ENCODE results near the gene SYTL3. TPM values are rescaled to one million over a fixed set of nuclear protein-coding genes. Genes with fewer than 3 reads are reported as not detected.

SYTL3 gene
- total and polyA plus RNA-seq, 2 of the 8 experiments (the other 6 are each of a cell fraction or from before 2014, with no cell fraction given), result 0.27 to 0.99 TPM

DNA sequence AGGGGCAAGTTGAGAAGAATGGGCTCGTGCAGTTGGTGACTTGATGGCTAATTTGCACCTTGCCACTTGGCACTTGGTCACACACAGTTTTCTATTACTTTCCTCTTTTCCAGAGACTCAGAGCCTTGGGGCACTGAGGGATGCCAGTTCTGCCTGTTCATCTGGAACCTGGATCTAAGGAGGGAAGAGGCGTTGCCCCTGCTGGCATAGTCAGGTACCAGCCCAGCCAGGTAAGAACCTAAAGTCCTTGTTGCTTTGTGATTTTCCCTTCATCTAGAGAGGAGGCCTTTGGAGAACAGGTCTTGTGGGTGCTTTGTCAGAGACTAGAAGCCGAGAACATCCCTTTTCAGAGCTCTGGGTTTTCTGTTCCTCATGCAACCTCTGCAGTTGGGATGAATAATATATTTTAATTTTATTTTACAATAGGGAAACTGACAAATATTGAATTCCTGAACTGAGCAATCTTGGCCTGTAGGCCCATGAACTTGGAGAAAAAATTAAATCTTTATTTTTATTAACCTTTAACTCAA lies 11.4 kb downstream of the SYTL3 start:
- Histone ChIP-seq H4K5ac (ENCODE audit: insufficient read length, low read depth, low read length) (no peak overlapping the region), H3K4me3 (ENCODE audit: extremely low read depth in 1 of 4, insufficient read depth in 2 of 4, low read depth in 3 of 4, low read length in 4 of 4) (no peak overlapping the region), H2BK20ac (ENCODE audit: low read length) (no peak overlapping the region), H2BK5ac (ENCODE audit: low read depth, low read length) (no peak overlapping the region), H2AK5ac (ENCODE audit: low read depth, low read length) (no peak overlapping the region), H3K27me3 (replicated peaks in 1 of 4; ENCODE audit: control insufficient read depth in 3 of 4, extremely low read depth in 1 of 4, insufficient read depth in 3 of 4, low read length in 3 of 4) (no peaks in the 10 kb centered on the region; a peak in 1 of 7 replicates), H3K79me1 (ENCODE audit: low read depth, low read length) (no peaks in the 10 kb centered on the region), H2BK12ac (ENCODE audit: low read depth, low read length) (no peak overlapping the region), H3K4me2 (ENCODE audit: insufficient read depth in 1 of 2, low read depth in 2 of 2, low read length in 2 of 2) (no peak overlapping the region), H3K27ac (ENCODE audit: low read depth, low read length) (no peak overlapping the region), H3K23me2 (ENCODE audit: low read depth, low read length) (no peaks in the 10 kb centered on the region), H3K56ac (replicated peaks; ENCODE audit: insufficient read length, low read depth, low read length) (no peak overlapping the region), H2AFZ (ENCODE audit: low read length) (no peak overlapping the region), H3K18ac (ENCODE audit: extremely low read depth, low read length) (no peak overlapping the region), H3K4me1 (replicated peaks in 1 of 4; ENCODE audit: control insufficient read depth in 3 of 4, insufficient read depth in 4 of 4, low read length in 3 of 4) (peaks cover 0 to 8% (median 4%) of the 10 kb centered on the region in 4 experiments; a peak in 4 of 7 replicates), H3K23ac (ENCODE audit: insufficient read length) (no peak overlapping the region), H4K20me1 (replicated peaks in 1 of 2; ENCODE audit: control insufficient read depth in 1 of 2, insufficient read depth in 2 of 2, low read length in 2 of 2) (no peaks in the 10 kb centered on the region), H3K79me2 (ENCODE audit: control insufficient read depth in 1 of 2, insufficient read depth in 2 of 2, low read length in 2 of 2) (no peaks in the 10 kb centered on the region), H3K9me3 (ENCODE audit: insufficient read depth in 2 of 2, low read depth in 1 of 2, low read length in 1 of 2) (no peaks in the 10 kb centered on the region), H2BK120ac (replicated peaks; ENCODE audit: low read depth, low read length) (no peak overlapping the region), H3K36me3 (ENCODE audit: control insufficient read depth in 2 of 4, insufficient read depth in 4 of 4, low read length in 3 of 4) (no peaks in the 10 kb centered on the region), H4K8ac (ENCODE audit: extremely low read depth, insufficient read depth, low read length) (no peak overlapping the region), H4K91ac (replicated peaks; ENCODE audit: insufficient read length, low read length) (no peak overlapping the region), H2BK15ac (ENCODE audit: low read length) (no peak overlapping the region), H3K14ac (ENCODE audit: insufficient read length) (no peak overlapping the region), H3K4ac (replicated peaks; ENCODE audit: insufficient read length, low read depth, low read length) (no peak overlapping the region), H3K9ac (replicated peaks in 1 of 4; ENCODE audit: extremely low read depth in 1 of 4, low read depth in 3 of 4, low read length in 3 of 4) (no peak overlapping the region)
- DNase-seq (ENCODE audit: low read depth in 1 of 2, low spot score in 2 of 2), result no peak
- ChIA-PET CTCF (ENCODE audit: partially characterized antibody) (interaction anchor here (0.9 to 7.3 kb wide), 16 partner anchors 8 to 455 kb away, joined by 3 to 104 read pairs (median 8); partner anchors contain the start of genes DYNLT1 and SYTL3), POLR2A (ENCODE audit: partially characterized antibody) (interaction anchor here (2.1 kb wide), 1 partner anchor 17 kb away, joined by 8 read pairs; the partner anchor contains the start of gene DYNLT1)
- no peak for FAIRE-seq
- WGBS, 2 experiments (ENCODE audit: extremely low coverage in 1 of 2, insufficient coverage in 1 of 2, insufficient read length in 1 of 2, insufficient replicate concordance in 2 of 2, low coverage in 1 of 2, low lambda C conversion rate in 2 of 2, missing lambda C conversion rate in 1 of 2), result 91% methylated on average over 3 of the region's 3 CpGs; no CpG with 5 or more reads in 1 of the 2 experiments
- no peak for TF ChIP-seq USF2 (IDR thresholded peaks at IDR 0.05; ENCODE audit: low read length)
- TF ChIP-seq, protein P1, sequence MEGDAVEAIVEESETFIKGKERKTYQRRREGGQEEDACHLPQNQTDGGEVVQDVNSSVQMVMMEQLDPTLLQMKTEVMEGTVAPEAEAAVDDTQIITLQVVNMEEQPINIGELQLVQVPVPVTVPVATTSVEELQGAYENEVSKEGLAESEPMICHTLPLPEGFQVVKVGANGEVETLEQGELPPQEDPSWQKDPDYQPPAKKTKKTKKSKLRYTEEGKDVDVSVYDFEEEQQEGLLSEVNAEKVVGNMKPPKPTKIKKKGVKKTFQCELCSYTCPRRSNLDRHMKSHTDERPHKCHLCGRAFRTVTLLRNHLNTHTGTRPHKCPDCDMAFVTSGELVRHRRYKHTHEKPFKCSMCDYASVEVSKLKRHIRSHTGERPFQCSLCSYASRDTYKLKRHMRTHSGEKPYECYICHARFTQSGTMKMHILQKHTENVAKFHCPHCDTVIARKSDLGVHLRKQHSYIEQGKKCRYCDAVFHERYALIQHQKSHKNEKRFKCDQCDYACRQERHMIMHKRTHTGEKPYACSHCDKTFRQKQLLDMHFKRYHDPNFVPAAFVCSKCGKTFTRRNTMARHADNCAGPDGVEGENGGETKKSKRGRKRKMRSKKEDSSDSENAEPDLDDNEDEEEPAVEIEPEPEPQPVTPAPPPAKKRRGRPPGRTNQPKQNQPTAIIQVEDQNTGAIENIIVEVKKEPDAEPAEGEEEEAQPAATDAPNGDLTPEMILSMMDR (IDR thresholded peaks at IDR 0.05; ENCODE audit: control extremely low read depth in 1 of 3, insufficient read depth in 1 of 3, low read depth in 1 of 3, low read length in 3 of 3), result peak; percentile 16 to 35 (median 25); a peak in 2 of 4 replicates
